C4-2B (cell line): ENCODE data around the gene NRXN3.

Experiments
- CTCF ChIP-seq: fragments of 450-650 bp; conservative IDR thresholded peaks from 2 replicates; pipeline ENCODE4 v1.5.1; 2017; ENCODE audit warnings: mild to moderate bottlenecking
- ZFX ChIP-seq: fragments of 450-650 bp; IDR thresholded peaks from 2 replicates; pipeline ENCODE4 v1.6.1; 2017

- TF ChIP-seq CTCF (no peak), ZFX (no peak)
Measured at GRCh38 chr14:79074510-79074909, 904.3 kb downstream of the NRXN3 start.
